SKM-1 treated with dmso at 0.1 percent for 144 hours (cell line): ENCODE measurements around the gene TRPM1.

Experiments used
- DNase-seq: peaks from one replicate; lab custom pipeline; 2025; ENCODE audit not compliant: unreplicated experiment; lab: John Stamatoyannopoulos, UW

Gene TRPM1

DNA sequence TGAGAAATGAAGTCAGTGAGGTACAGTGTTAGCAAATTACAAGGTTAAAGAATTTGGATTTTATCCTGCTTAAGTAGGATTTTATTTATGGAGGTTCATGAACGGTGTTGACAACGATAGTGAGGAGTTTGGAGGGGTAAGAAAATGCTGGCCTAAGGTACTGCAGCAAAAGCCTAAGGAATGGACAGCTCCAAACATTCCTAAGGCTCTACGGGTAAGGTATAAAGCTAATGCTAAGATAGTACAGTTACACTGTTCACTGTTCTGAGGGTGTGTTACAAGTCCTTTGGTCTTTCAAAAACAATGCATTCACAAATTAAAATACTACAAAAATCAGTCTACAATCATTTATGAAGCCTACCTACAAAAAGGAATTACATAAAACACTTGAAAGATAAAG, 117.4 kb downstream of the TRPM1 start:
- DNase-seq, result no peak

- DNase-seq, result peak; percentile 37
These were observed 122.1 kb downstream of the TRPM1 start for GRCh38 chr15:30979457-30979856.

DNA sequence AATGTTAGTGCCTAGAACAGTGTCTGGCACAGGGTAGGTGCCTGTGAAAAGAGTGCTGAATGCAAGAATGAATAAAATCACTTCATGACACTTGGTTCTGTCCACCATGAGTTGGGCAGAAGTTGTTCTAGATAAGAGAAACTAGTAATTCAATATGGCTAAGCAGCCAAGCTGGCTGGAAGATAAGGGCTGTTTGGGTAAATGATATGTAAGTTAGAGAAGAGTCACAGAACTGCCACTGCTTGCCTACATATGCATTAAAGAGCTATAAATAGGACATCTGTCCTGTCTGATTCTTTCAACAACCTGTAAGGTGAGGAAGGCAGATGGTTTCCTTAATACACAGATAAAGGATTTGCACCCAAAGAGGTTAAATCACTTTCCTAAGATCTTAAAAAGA, 123.2 kb downstream of the TRPM1 start:
- DNase-seq, result no peak

GRCh38 chr15:30974112-30974511, 127.4 kb downstream of the TRPM1 start:
- no peak for DNase-seq

- no peak for DNase-seq
These were observed 128.1 kb downstream of the TRPM1 start for GRCh38 chr15:30973379-30973778.

GRCh38 chr15:30969724-30970123, 131.8 kb downstream of the TRPM1 start:
- no peak for DNase-seq

DNA sequence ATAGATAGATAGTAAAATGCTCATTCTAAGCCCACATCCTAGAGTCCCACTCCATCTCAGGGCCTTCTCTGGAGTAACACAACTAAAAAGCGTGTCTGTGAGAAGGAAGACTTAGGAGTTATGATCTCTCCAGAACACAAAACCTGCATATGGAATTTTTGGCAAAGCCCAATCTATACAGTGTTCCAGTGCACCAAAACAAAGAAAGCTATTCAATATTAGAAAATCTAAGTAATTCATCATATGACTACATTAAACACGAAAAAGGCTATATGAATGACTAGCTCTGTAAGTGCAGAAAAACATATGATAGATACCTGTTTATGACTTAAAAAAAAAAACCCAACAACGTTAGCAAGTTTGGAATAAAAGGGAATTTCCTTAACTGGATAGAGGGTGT, 137.8 kb downstream of the TRPM1 start:
- DNase-seq, result no peak

DNA sequence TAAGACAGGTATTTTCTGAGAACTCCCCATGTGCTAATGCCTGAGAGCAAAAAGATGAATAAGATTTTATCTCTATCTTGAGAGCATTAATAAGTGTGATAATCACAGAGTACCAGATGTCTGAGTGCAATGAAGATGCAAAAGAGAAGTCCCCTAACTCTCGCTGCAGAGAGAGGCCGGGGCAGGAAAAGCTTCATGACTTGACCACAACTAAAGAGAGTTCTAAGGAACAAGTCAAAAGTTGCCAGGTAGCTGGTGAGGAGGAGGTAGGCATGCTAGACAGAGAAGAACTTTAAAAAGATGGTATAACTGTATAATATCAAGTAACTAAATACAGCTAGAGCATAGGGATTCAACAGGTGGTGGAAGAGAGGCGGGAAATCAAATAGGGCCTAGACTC, 138.9 kb downstream of the TRPM1 start:
- no peak for DNase-seq

DNA sequence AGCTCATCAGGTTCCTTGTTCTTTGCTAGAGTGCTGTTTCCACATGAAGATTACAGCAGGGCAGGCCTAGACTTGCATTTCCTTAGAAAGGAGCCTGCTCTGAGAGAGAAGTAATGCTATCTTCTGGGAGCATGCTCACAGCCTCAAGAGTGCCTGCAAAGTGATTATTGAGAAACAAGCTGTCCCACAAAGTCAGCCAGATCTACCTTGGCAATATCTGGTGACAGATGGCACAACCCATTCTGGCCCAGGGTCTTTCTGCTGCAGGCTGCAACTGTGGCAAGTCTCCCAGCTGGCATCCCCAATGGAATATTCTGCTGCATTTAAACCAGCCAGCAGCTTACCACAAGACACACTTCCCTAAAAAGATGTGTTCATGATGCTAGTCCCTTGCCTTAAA, 139.4 kb downstream of the TRPM1 start:
- peak; percentile 54 for DNase-seq

DNA sequence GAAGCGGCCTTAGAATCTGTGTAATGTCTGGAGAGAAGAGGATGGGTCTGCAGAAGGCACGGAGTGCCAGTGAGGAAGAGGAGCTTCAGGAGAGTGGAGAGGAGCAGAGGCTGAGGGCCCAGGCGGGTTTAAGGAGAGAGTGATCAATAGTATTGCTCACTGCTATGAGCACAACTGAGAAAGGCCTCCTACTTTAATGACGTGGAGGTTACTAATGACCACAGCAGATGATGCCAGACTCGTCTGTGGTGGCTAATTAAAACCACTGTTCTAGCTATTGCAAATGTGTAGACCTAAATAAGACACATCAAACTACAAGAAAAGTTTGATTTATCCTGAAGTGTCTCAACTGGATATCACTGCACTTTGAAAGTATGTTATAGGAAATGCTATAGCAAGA, 143.3 kb downstream of the TRPM1 start:
- DNase-seq, result no peak

DNA sequence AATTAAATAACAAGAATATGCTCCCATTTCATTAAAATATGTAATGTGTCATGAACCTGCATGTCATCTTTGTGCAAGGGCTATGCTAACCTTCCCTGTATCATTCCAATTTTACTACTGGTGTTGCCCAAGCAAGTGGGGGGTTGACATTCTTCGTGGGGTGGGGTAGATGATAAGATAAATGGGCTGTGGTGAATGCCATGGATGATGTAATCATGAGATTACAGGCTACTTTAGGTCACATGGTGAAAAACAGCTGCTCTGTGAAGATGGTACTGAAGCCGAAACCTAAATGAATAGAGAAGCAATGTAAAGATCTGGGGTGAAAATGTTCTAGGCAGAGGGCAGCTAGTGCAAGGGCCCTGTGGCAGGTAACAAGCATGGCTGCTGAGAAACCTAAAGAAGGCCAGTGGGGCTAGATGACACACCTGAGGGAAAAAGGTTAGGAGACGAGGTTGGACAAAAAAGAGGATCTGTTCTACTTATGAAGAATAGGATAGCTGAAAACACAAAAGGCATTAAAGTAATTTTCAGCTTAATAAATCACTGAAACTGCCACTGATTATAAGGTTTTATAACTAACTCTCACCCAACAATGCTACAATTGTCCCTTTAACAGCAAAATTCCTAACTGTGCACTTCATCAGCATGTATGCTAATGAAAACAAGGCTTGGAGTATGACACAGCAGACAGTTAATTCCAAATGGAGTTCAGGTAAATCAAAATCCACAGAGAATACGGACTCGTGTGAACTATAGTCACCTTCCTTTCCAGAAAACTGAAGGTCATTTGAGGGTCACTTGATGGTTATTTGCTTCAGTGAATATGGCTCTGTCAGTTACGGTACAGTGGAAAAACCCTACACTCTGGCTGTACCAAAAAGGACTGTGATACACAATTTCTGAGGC, 145.1 kb downstream of the TRPM1 start:
- no peak for DNase-seq

- no peak for DNase-seq
These were observed 146.9 kb downstream of the TRPM1 start for GRCh38 chr15:30954674-30955073.

GRCh38 chr15:30953731-30954378, 147.7 kb downstream of the TRPM1 start:
- peak; percentile 19 for DNase-seq

- no peak for DNase-seq
These were observed 148.3 kb downstream of the TRPM1 start for GRCh38 chr15:30953183-30953582.
